Neural cell (in vitro differentiated cells): Measurements from ENCODE around the gene MYOD1. TPM values are rescaled to one million over a fixed set of nuclear protein-coding genes. Genes with fewer than 3 reads are reported as not detected.

Source experiments
- H2AFZ ChIP-seq: fragments of 200-600, 300-800 bp; sonication (generic), shearing (Covaris generic); 2 replicates; pipeline ENCODE4 v1.6.0; 2014; ENCODE audit warnings: low read depth, mild to moderate bottlenecking, antibody characterized with exemption, low read length, moderate library complexity
- H3F3A ChIP-seq: fragments of 200-600 bp; shearing (Covaris generic); 2 replicates; pipeline ENCODE4 v1.6.1; 2016; ENCODE audit warnings: mild to moderate bottlenecking, moderate library complexity, mixed read lengths, antibody characterized with exemption, low read length; ENCODE audit not compliant: insufficient read depth, poor library complexity, severe bottlenecking
- H3K27ac ChIP-seq: fragments of 200-600, 300-800 bp; sonication (generic), shearing (Covaris generic); 2 replicates; pipeline ENCODE4 v1.5.1; 2014; ENCODE audit warnings: mild to moderate bottlenecking, low read length, moderate library complexity
- H3K27me3 ChIP-seq: fragments of 300-800, 200-600 bp; sonication (generic), shearing (Covaris generic); 2 replicates; pipeline ENCODE4 v1.6.0; 2014; ENCODE audit warnings: mild to moderate bottlenecking, low read depth, low read length, moderate library complexity; ENCODE audit not compliant: insufficient read depth
- H3K36me3 ChIP-seq: fragments of 300-800, 200-600 bp; sonication (generic), shearing (Covaris generic); 2 replicates; pipeline ENCODE4 v1.5.1; 2014; ENCODE audit warnings: mild to moderate bottlenecking, antibody characterized with exemption, low read length, moderate library complexity; ENCODE audit not compliant: insufficient read depth
- H3K4me2 ChIP-seq: fragments of 300-800, 200-600 bp; sonication (generic), shearing (Covaris generic); 2 replicates; pipeline ENCODE4 v1.6.0; 2014; ENCODE audit warnings: mild to moderate bottlenecking, low read length
- H3K4me3 ChIP-seq: fragments of 300-800, 200-600 bp; sonication (generic), shearing (Covaris generic); 2 replicates; pipeline ENCODE4 v1.5.1; 2014; ENCODE audit warnings: mild to moderate bottlenecking, low read length, moderate library complexity
- H3K79me2 ChIP-seq: fragments of 200-600 bp; shearing (Covaris generic); replicated peaks from 2 replicates; pipeline ENCODE4 v1.6.0; 2014; ENCODE audit warnings: mild to moderate bottlenecking, low read length, moderate library complexity; ENCODE audit not compliant: insufficient read depth
- H3K9ac ChIP-seq: fragments of 300-800, 200-600 bp; sonication (generic), shearing (Covaris generic); 2 replicates; pipeline ENCODE4 v1.6.1; 2016; ENCODE audit warnings: mild to moderate bottlenecking, low read length, mixed read lengths
- H3K9me2 ChIP-seq: fragments of 200-600 bp; shearing (Covaris generic); 2 replicates; pipeline ENCODE4 v1.6.1; 2016; ENCODE audit warnings: mild to moderate bottlenecking, low read length, mixed read lengths; ENCODE audit not compliant: insufficient read depth
- H3K9me3 ChIP-seq: fragments of 200-600, 300-800 bp; sonication (generic), shearing (Covaris generic); 2 replicates; pipeline ENCODE4 v1.6.1; 2016; ENCODE audit warnings: mild to moderate bottlenecking, mixed run types, low read length, moderate library complexity, mixed read lengths
- H4K20me1 ChIP-seq: fragments of 200-600 bp; shearing (Covaris generic); 2 replicates; pipeline ENCODE4 v1.6.1; 2016; ENCODE audit warnings: mild to moderate bottlenecking, mixed run types; ENCODE audit not compliant: insufficient read depth
- CTCF ChIP-seq: fragments of 450-650 bp; IDR thresholded peaks from 2 replicates; pipeline ENCODE4 v1.5.1; 2014; ENCODE audit warnings: antibody characterized with exemption, mild to moderate bottlenecking, moderate library complexity; ENCODE audit not compliant: poor library complexity, severe bottlenecking
- EP300 ChIP-seq: fragments of 450-650 bp; conservative IDR thresholded peaks from 2 replicates; pipeline ENCODE4 v1.6.1; 2014; ENCODE audit warnings: antibody characterized with exemption, mild to moderate bottlenecking, moderate library complexity; ENCODE audit not compliant: poor library complexity, severe bottlenecking
- EZH2 ChIP-seq: fragments of 200-600, 300-800 bp; shearing (Covaris generic), sonication (generic); IDR thresholded peaks from 2 replicates; pipeline ENCODE4 v1.6.1; 2014; ENCODE audit warnings: antibody characterized with exemption, low read length, borderline replicate concordance, mild to moderate bottlenecking; ENCODE audit not compliant: insufficient read depth, poor library complexity, severe bottlenecking
- MXI1 ChIP-seq: fragments of 450-650 bp; conservative IDR thresholded peaks from 2 replicates; pipeline ENCODE4 v1.6.1; 2014; ENCODE audit warnings: antibody characterized with exemption, mild to moderate bottlenecking; ENCODE audit not compliant: poor library complexity, severe bottlenecking
- POLR2AphosphoS5 ChIP-seq: IDR thresholded peaks from 2 replicates; pipeline ENCODE4 v1.6.1; 2012
- RAD21 ChIP-seq: fragments of 450-650 bp; conservative IDR thresholded peaks from 2 replicates; pipeline ENCODE4 v1.6.1; 2014; ENCODE audit warnings: antibody characterized with exemption, mild to moderate bottlenecking, moderate library complexity
- REST ChIP-seq: IDR thresholded peaks from 2 replicates; pipeline ENCODE4 v1.6.1; 2012; ENCODE audit warnings: borderline replicate concordance
- SMC3 ChIP-seq: fragments of 450-650 bp; conservative IDR thresholded peaks from 2 replicates; pipeline ENCODE4 v1.6.1; 2014; ENCODE audit warnings: antibody characterized with exemption, mild to moderate bottlenecking, moderate library complexity; ENCODE audit not compliant: poor library complexity
- TAF1 ChIP-seq: IDR thresholded peaks from 2 replicates; pipeline ENCODE4 v1.6.1; 2012; ENCODE audit warnings: low read depth
- polyA plus RNA-seq: library from polyadenylated mRNA; depleted of rRNA; stranded (reverse); fragments of >200 nt; gene quantifications from 2 replicates; pipeline ENCODE4 v1.2.3, GENCODE V29; 2014

Gene MYOD1
- polyA plus RNA-seq, 1 donor from 2014 or later: not detected

GRCh38 chr11:17683377-17684161 is 35.8 kb upstream of the MYOD1 start:
- Histone ChIP-seq H4K20me1 (no peaks in the 10 kb centered on the region), H3K9me3 (no peaks in the 10 kb centered on the region), H3K27ac (no peak overlapping the region), H3K9me2 (no peaks in the 10 kb centered on the region), H2AFZ (no peak overlapping the region), H3K4me3 (no peak overlapping the region), H3K4me2 (no peak overlapping the region), H3K79me2 (no peaks in the 10 kb centered on the region), H3K9ac (no peak overlapping the region), H3F3A (no peaks in the 10 kb centered on the region), H3K36me3 (no peaks in the 10 kb centered on the region), H3K27me3 (no peaks in the 10 kb centered on the region)
- TF ChIP-seq EZH2: no peak
- TF ChIP-seq POLR2AphosphoS5: no peak
- TF ChIP-seq TAF1: no peak
- TF ChIP-seq CTCF: no peak
- TF ChIP-seq EP300: no peak
- no peak for TF ChIP-seq MXI1
- no peak for TF ChIP-seq RAD21
- TF ChIP-seq REST: no peak
- no peak for TF ChIP-seq SMC3

- Histone ChIP-seq H4K20me1 (no peaks in the 10 kb centered on the region), H3K9me3 (no peaks in the 10 kb centered on the region), H3F3A (no peaks in the 10 kb centered on the region), H3K27ac (no peak overlapping the region), H3K36me3 (no peaks in the 10 kb centered on the region), H3K9ac (no peak overlapping the region), H3K27me3 (no peaks in the 10 kb centered on the region), H2AFZ (no peak overlapping the region), H3K9me2 (no peaks in the 10 kb centered on the region), H3K4me2 (no peak overlapping the region), H3K4me3 (no peak overlapping the region), H3K79me2 (no peaks in the 10 kb centered on the region)
- no peak for TF ChIP-seq CTCF
- TF ChIP-seq REST: no peak
- no peak for TF ChIP-seq MXI1
- TF ChIP-seq SMC3: no peak
- TF ChIP-seq POLR2AphosphoS5: no peak
- TF ChIP-seq RAD21: no peak
- no peak for TF ChIP-seq EZH2
- no peak for TF ChIP-seq EP300
- TF ChIP-seq TAF1: no peak
These were observed 34.8 kb upstream of the MYOD1 start for GRCh38 chr11:17684550-17684949.
